K562 (cell line): ENCODE measurements around the gene KDM2B. TPM values are rescaled to one million over a fixed set of nuclear protein-coding genes. Genes with fewer than 3 reads are reported as not detected.

Experiments
- ATF1 ChIP-seq, 2 experiments: fragments of 450-650 bp in 1 of 2; IDR thresholded peaks; 2 replicates each; pipeline ENCODE4 v1.6.1; 2016; ENCODE audit warnings: missing compliant biosample characterization in 1 of 2, missing genetic modification characterization in 1 of 2
- BHLHE40 ChIP-seq: IDR thresholded peaks from 2 replicates; pipeline ENCODE4 v1.6.1; 2011; ENCODE audit warnings: low read length, improper control_type of control experiment
- CUX1 ChIP-seq: fragments of 200-800 bp; sonication (Bioruptor generic); IDR thresholded peaks from 2 replicates; pipeline ENCODE4 v1.6.1; 2016; ENCODE audit warnings: missing genetic modification characterization, missing compliant biosample characterization
- GTF2F1 ChIP-seq: IDR thresholded peaks from 2 replicates; pipeline ENCODE4 v1.6.1; 2011; ENCODE audit warnings: low read depth, low read length, improper control_type of control experiment
- POLR2H ChIP-seq: IDR thresholded peaks from 2 replicates; pipeline ENCODE4 v1.6.1; 2016; ENCODE audit warnings: missing genetic modification characterization, low read depth, mild to moderate bottlenecking, control low read depth, missing compliant biosample characterization, moderate library complexity
- RCOR1 ChIP-seq, 2 experiments: IDR thresholded peaks; 2 replicates each; pipeline ENCODE4 v1.6.1; 2012; ENCODE audit warnings: low read depth in 2 of 2, low read length in 2 of 2, borderline replicate concordance in 1 of 2, improper control_type of control experiment in 1 of 2
- SMARCE1 ChIP-seq: fragments of 450-650 bp; IDR thresholded peaks from 2 replicates; pipeline ENCODE4 v1.7.1; 2016; ENCODE audit warnings: mild to moderate bottlenecking
- TCF3 ChIP-seq: sonication (generic); formaldehyde crosslinking; IDR thresholded peaks from 2 replicates; pipeline ENCODE4 v1.4.0; 2020; ENCODE audit warnings: mild to moderate bottlenecking, missing genetic modification reagents
- YY1 ChIP-seq, 3 experiments: IDR thresholded peaks; 2 replicates each; pipeline ENCODE4 v1.6.1; 2011; ENCODE audit warnings: low read length in 2 of 3, mild to moderate bottlenecking in 2 of 3, moderate library complexity in 2 of 3, borderline replicate concordance in 1 of 3, control low read depth in 1 of 3, low read depth in 1 of 3; ENCODE audit not compliant: insufficient read depth in 3 of 3, insufficient replicate concordance in 2 of 3, control insufficient read depth in 1 of 3, insufficient read length in 1 of 3; ENCODE audit errors: extremely low read depth in 1 of 3
- ZNF134 ChIP-seq: fragments of 250-450 bp; sonication (Bioruptor Pico); conservative IDR thresholded peaks from 2 replicates; pipeline ENCODE4 v1.4.0; 2020
- ZNF143 ChIP-seq: sonication (generic); formaldehyde crosslinking; IDR thresholded peaks from 2 replicates; pipeline ENCODE4 v1.9.0; 2022; ENCODE audit warnings: mild to moderate bottlenecking, missing genetic modification reagents
- ZNF41 ChIP-seq: fragments of 250-450 bp; sonication (Bioruptor Pico); conservative IDR thresholded peaks from 2 replicates; pipeline ENCODE4 v1.4.0; 2020; ENCODE audit warnings: mild to moderate bottlenecking
- polyA plus RNA-seq, 8 experiments: library from polyadenylated mRNA; depleted of rRNA in 4 of 8; stranded (reverse) in 5 of 8; unstranded in 3 of 8; fragments of >200 nt; fragmentation: Nextera tagmentation in 2 of 8; fragmentation: Illumina TruSeq in 1 of 8; extraction: Ambion mirVana in 2 of 8; extraction: Trizol in 1 of 8; gene quantifications; 2 replicates each; pipeline versions ENCODE4 v1.2.1 to v1.2.3, GENCODE V29; 2011 to 2014; ENCODE audit warnings: inconsistent platforms in 1 of 8, missing spikeins in 1 of 8
- total RNA-seq, 7 experiments: library from RNA; depleted of rRNA in 6 of 7; stranded (reverse); fragments of >200 nt in 6 of 7; fragmentation: Illumina TruSeq in 2 of 7; extraction: Trizol in 2 of 7; gene quantifications; 2 replicates each; pipeline versions ENCODE4 v1.2.1 to v1.2.3, GENCODE V29; 2011 to 2021; ENCODE audit warnings: low replicate concordance in 1 of 7
- TF ChIP-seq, protein P1 (sequence below): sonication (generic); formaldehyde crosslinking; IDR thresholded peaks from 2 replicates; pipeline ENCODE4 v1.8.0; 2023; ENCODE audit warnings: mild to moderate bottlenecking, missing genetic modification reagents
- TF ChIP-seq, protein P2 (sequence below), 2 experiments: fragments of 450-650 bp; conservative IDR thresholded peaks; 2 replicates each; pipeline ENCODE4 v1.6.1; 2017; ENCODE audit warnings: mild to moderate bottlenecking in 2 of 2, moderate library complexity in 2 of 2

KDM2B gene
- total and polyA plus RNA-seq, 9 of the 15 experiments (the other 6 are each of a cell fraction or from before 2014, with no cell fraction given): 7.4 to 50.5 (median 22.5) TPM

GRCh38 chr12:121399391-121400331, 181.2 kb downstream of the KDM2B start, which contains the start of gene RNF34 (continued):
- TF ChIP-seq, protein P1, sequence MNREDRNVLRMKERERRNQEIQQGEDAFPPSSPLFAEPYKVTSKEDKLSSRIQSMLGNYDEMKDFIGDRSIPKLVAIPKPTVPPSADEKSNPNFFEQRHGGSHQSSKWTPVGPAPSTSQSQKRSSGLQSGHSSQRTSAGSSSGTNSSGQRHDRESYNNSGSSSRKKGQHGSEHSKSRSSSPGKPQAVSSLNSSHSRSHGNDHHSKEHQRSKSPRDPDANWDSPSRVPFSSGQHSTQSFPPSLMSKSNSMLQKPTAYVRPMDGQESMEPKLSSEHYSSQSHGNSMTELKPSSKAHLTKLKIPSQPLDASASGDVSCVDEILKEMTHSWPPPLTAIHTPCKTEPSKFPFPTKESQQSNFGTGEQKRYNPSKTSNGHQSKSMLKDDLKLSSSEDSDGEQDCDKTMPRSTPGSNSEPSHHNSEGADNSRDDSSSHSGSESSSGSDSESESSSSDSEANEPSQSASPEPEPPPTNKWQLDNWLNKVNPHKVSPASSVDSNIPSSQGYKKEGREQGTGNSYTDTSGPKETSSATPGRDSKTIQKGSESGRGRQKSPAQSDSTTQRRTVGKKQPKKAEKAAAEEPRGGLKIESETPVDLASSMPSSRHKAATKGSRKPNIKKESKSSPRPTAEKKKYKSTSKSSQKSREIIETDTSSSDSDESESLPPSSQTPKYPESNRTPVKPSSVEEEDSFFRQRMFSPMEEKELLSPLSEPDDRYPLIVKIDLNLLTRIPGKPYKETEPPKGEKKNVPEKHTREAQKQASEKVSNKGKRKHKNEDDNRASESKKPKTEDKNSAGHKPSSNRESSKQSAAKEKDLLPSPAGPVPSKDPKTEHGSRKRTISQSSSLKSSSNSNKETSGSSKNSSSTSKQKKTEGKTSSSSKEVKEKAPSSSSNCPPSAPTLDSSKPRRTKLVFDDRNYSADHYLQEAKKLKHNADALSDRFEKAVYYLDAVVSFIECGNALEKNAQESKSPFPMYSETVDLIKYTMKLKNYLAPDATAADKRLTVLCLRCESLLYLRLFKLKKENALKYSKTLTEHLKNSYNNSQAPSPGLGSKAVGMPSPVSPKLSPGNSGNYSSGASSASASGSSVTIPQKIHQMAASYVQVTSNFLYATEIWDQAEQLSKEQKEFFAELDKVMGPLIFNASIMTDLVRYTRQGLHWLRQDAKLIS (CRISPR knock-in tag): peak; percentile 74
- TF ChIP-seq SMARCE1 (peak; percentile 49; the same call in 1 of the 2 replicates), RCOR1 (IDR thresholded peaks at IDR 0.05; ENCODE audit: borderline replicate concordance in 1 of 2, low read depth in 2 of 2, low read length in 2 of 2) (0 out of 4 replicates have a peak, but pooled peaks of 1 of the 2 experiments have one; percentile 58), ZNF143 (CRISPR knock-in tag) (peak; percentile 21; the same call in 1 of the 2 replicates), ZNF41 (CRISPR knock-in tag) (no peak; the same call in 1 of the 2 replicates), ZNF134 (CRISPR knock-in tag) (no peak), YY1 (IDR thresholded peaks at IDR 0.05; ENCODE audit: borderline replicate concordance in 1 of 3, control insufficient read depth in 1 of 3, extremely low read depth in 1 of 3, insufficient read depth in 3 of 3, insufficient read length in 1 of 3, insufficient replicate concordance in 2 of 3, low read depth in 1 of 3, low read length in 2 of 3) (peak in 2 of 3 experiments; percentile 41 to 55), GTF2F1 (0 out of 2 replicates have a peak, but pooled peaks have one; percentile 21), TCF3 (0 out of 2 replicates have a peak, but pooled peaks have one; percentile 2), CUX1 (no peak), BHLHE40 (peak; percentile 85), ATF1 (CRISPR knock-in tag; IDR thresholded peaks at IDR 0.05) (no peak), ATF1 (tag; IDR thresholded peaks at IDR 0.05) (peak; percentile 89), POLR2H (tag) (peak; percentile 91)
- TF ChIP-seq, protein P2, sequence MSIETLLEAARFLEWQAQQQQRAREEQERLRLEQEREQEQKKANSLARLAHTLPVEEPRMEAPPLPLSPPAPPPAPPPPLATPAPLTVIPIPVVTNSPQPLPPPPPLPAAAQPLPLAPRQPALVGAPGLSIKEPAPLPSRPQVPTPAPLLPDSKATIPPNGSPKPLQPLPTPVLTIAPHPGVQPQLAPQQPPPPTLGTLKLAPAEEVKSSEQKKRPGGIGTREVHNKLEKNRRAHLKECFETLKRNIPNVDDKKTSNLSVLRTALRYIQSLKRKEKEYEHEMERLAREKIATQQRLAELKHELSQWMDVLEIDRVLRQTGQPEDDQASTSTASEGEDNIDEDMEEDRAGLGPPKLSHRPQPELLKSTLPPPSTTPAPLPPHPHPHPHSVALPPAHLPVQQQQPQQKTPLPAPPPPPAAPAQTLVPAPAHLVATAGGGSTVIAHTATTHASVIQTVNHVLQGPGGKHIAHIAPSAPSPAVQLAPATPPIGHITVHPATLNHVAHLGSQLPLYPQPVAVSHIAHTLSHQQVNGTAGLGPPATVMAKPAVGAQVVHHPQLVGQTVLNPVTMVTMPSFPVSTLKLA (conservative IDR thresholded peaks at IDR 0.05): peak; percentile 94 to 96
